ENCODE results near the gene ZBTB7A.

Gene ZBTB7A

GRCh38 chr19:4099041-4099764 is 32.5 kb upstream of the ZBTB7A start:
- no peak for TF ChIP-seq GATA2 (IDR thresholded peaks at IDR 0.05; ENCODE audit: low read depth, low read length)
- TF ChIP-seq GATA3 (IDR thresholded peaks at IDR 0.05; ENCODE audit: low read depth, low read length) = no peak

- TF ChIP-seq GATA3 (IDR thresholded peaks at IDR 0.05; ENCODE audit: low read depth, low read length) (no peak), GATA2 (IDR thresholded peaks at IDR 0.05; ENCODE audit: low read depth, low read length) (no peak)
Measured at GRCh38 chr19:4098493-4098892, 31.8 kb upstream of the ZBTB7A start.

GRCh38 chr19:4097501-4097900 is 30.8 kb upstream of the ZBTB7A start:
- no peak for TF ChIP-seq GATA2 (IDR thresholded peaks at IDR 0.05; ENCODE audit: low read depth, low read length)
- TF ChIP-seq GATA3 (IDR thresholded peaks at IDR 0.05; ENCODE audit: low read depth, low read length) = no peak

DNA sequence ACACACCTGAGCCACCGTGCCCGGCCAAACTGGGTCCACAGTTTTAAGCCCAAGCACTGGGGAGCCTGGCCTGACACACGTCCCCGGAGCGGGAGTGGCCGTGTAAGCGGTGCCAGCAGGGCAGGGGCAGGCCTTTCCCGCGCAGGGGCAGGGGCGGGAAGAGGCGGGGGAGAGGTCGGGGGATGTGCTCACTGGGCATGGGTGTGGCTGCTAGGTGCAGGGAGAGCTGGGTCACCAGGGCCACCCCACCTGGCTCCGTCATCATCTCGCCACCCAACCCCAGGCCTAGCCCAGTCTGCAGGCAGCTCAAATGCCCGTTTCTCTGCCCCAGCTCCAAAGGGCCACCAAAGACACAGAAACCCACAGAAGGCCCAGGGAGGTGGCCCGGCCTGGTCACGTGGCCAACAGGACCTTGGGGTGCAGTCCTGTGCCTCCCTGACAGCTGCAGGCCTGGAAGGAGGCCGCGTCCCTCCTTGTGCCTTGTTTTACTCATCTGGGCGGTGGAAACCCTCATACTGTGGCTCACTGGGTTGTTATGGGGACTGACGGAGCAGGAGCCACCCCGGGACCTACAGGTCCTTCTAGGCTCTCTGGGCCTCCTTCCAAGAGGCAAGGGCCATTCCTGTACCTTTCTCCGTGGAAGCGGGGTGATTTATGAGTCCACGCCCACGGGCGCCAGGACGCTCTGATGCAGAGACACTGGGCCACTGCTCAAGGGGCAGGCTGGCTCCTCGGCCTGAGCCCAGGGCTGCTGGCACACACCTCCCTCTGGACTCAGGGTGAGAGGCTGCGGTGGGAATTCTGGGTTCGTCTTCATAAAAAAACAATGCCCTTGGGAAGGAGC is 29.6 kb upstream of the ZBTB7A start:
- TF ChIP-seq GATA3 (IDR thresholded peaks at IDR 0.05; ENCODE audit: low read depth, low read length) (no peak), GATA2 (IDR thresholded peaks at IDR 0.05; ENCODE audit: low read depth, low read length) (no peak)

GRCh38 chr19:4095488-4095844 is 28.8 kb upstream of the ZBTB7A start:
- no peak for TF ChIP-seq GATA3 (IDR thresholded peaks at IDR 0.05; ENCODE audit: low read depth, low read length)
- no peak for TF ChIP-seq GATA2 (IDR thresholded peaks at IDR 0.05; ENCODE audit: low read depth, low read length)

DNA sequence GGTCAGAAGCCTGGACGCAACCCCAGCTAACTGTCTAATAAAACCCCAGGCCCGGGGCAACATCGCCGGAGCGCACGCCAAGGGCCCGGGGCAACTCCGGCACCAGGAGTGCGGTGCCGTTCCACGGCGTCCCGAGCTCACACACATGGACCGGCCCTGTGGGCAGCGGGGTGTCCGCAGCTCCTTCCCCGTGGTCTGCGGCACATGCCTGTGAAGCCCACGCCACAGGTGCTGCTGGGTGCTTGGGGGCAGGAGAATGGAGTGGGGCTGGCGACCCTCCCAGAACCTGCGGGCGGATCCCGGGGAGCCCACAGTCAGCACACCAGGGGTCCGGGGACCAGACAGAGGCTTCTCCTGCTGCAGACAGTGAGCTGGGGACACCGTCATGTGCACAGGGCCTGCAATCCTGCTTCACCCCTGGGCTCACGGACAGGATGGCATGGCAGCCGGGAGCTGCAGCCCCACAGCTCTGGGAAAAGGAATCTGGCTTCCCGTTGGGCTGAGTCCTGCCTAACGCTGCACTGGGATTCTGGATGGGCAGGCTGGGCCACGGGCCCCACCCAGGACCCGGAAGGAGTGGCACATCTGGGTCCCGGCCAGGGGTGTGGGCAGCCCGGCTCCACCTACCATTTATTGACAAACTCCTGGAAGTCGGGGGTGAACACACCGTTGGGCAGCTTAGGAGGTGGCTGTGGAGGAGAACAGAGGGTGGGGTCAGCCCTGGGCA is 28.2 kb upstream of the ZBTB7A start:
- no peak for TF ChIP-seq GATA3 (IDR thresholded peaks at IDR 0.05; ENCODE audit: low read depth, low read length)

- no peak for TF ChIP-seq GATA2 (IDR thresholded peaks at IDR 0.05; ENCODE audit: low read depth, low read length)
- TF ChIP-seq GATA3 (IDR thresholded peaks at IDR 0.05; ENCODE audit: low read depth, low read length) = no peak
Measured at GRCh38 chr19:4094291-4094690, 27.6 kb upstream of the ZBTB7A start.

DNA sequence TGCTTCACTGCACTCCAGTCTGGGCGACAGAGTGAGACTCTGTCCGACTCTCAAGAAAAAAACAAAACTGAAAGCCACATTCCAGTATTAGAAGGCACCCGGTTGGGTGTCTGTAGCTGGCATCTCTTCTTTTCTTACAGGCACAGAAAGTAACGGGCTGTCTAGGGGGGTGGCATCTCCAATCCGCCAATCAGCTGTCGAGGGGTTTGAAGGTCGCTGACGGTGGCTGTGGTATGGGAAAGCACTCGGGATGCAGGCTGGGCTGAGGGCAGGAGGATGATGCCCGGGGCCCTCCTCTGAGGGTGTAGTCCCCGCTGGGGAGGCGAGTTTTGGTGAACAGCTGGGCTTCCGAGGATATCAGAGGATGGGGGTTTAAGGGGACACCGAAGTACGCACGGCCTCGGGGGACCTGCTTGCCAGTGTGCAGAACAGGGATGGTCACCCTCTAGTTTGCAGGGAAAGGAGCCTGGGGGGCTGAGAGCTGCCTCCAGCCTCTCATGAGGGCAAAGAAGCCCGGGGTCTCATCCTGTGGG is 27.0 kb upstream of the ZBTB7A start:
- TF ChIP-seq GATA2 (IDR thresholded peaks at IDR 0.05; ENCODE audit: low read depth, low read length) = no peak

GRCh38 chr19:4090356-4091220 is 23.9 kb upstream of the ZBTB7A start:
- TF ChIP-seq GATA2 (IDR thresholded peaks at IDR 0.05; ENCODE audit: low read depth, low read length) = no peak
- TF ChIP-seq GATA3 (IDR thresholded peaks at IDR 0.05; ENCODE audit: low read depth, low read length) = no peak

GRCh38 chr19:4089946-4090345 is 23.2 kb upstream of the ZBTB7A start:
- no peak for TF ChIP-seq GATA2 (IDR thresholded peaks at IDR 0.05; ENCODE audit: low read depth, low read length)
- TF ChIP-seq GATA3 (IDR thresholded peaks at IDR 0.05; ENCODE audit: low read depth, low read length) = no peak

DNA sequence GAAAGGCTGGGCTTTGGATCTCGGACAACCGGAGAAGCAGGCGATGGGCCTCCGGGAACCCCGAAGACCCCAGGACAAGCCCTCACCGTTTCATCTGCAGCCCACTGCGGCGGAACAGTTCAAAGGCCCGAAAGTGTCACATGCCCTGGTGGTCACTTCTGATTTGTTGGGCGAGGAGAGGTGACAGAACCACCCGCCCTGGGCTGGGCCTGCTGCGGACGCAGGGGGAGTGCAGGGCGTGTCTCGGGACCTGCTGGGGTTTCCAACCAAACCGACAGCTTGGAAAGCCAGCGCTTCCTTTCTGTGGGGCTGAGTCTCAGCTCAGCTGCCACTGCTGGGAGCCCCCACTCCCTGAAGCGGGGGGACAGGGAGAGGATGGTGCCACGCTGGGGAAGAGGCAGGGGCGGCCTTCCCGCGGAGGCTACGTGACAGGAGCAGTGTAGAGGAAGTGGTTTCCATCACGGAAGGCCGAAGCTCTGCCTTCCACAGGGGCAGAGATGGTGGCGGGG is 22.8 kb upstream of the ZBTB7A start:
- TF ChIP-seq GATA3 (IDR thresholded peaks at IDR 0.05; ENCODE audit: low read depth, low read length) (no peak), GATA2 (IDR thresholded peaks at IDR 0.05; ENCODE audit: low read depth, low read length) (no peak)

DNA sequence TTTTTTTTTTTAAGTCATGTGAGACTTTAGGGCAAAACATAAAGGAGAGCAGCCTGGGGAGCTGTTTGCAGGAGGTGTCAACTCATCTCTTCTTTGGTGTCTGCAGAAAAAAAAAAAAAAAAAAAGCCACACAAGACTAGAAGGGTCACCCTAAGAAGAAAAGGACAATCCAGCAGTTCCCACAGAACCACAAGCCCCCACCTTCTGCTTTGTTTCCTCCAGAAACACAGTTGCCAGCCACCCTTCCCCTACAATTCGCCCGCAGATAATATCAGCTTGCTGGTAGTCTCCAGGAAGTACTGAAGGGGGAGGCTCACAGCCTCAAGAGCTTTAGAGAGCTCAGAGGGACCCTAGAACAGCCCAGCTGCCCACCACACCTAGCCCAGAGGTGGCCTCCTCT is 22.3 kb upstream of the ZBTB7A start:
- TF ChIP-seq GATA2 (IDR thresholded peaks at IDR 0.05; ENCODE audit: low read depth, low read length) = no peak
- no peak for TF ChIP-seq GATA3 (IDR thresholded peaks at IDR 0.05; ENCODE audit: low read depth, low read length)

Measured in SH-SY5Y (cell line).